Activated T-helper 1 cell treated with anti-CD3 and anti-CD28 coated beads, Interleukin-2, amount 50 U/mL, for 16 hours (primary cell): ENCODE results near the gene FAM83D.

Source experiments
- DNase-seq, 2 donors: peaks; one replicate each; pipeline ENCODE4 v3.0.0-alpha.2; 2020; ENCODE audit warnings: low read depth in 1 of 2, low spot score in 1 of 2

FAM83D gene

GRCh38 chr20:38997622-38998021 lies 71.4 kb downstream of the FAM83D start:
- peak in 1 of 2 donors; percentile 4 for DNase-seq

GRCh38 chr20:38999217-38999616 lies 73.0 kb downstream of the FAM83D start:
- DNase-seq = no peak

GRCh38 chr20:38999965-39000910 lies 74.0 kb downstream of the FAM83D start:
- no peak for DNase-seq
